Hepatocyte (in vitro differentiated cells): Measurements from ENCODE around the gene ZFPM1.

Source experiments
- CTCF ChIP-seq: fragments of 200-600 bp; sonication (generic); IDR thresholded peaks from 2 replicates; pipeline ENCODE4 v1.5.1; 2016; ENCODE audit warnings: antibody characterized with exemption, mild to moderate bottlenecking; ENCODE audit not compliant: poor library complexity
- EZH2phosphoT487 ChIP-seq: fragments of 200-600 bp; sonication (generic); IDR thresholded peaks from one replicate; pipeline ENCODE4 v1.6.1; 2018; ENCODE audit warnings: antibody characterized with exemption, mild to moderate bottlenecking, low read depth, moderate library complexity; ENCODE audit not compliant: unreplicated experiment, severe bottlenecking

- TF ChIP-seq CTCF (no peak), EZH2phosphoT487 (no peak)
These were observed 5.7 kb downstream of the ZFPM1 start for GRCh38 chr16:88458773-88459235.
